Endothelial cell of umbilical vein (primary cell): ENCODE results near the gene CDK5R2.

Experiments
- JUN ChIP-seq: IDR thresholded peaks from 2 replicates; pipeline ENCODE4 v1.6.1; 2011; ENCODE audit warnings: borderline replicate concordance, low read depth; ENCODE audit not compliant: insufficient read length, insufficient read depth
- TF ChIP-seq, protein P1 (sequence below), 2 donors: IDR thresholded peaks; 1 replicate in 1 of 2; 2 replicates in 1 of 2; pipeline ENCODE4 v1.5.1; 2011; ENCODE audit warnings: low read length in 2 of 2, mild to moderate bottlenecking in 2 of 2, moderate library complexity in 2 of 2, control low read depth in 1 of 2, inconsistent platforms in 1 of 2, low read depth in 1 of 2; ENCODE audit not compliant: insufficient read depth in 1 of 2; ENCODE audit errors: extremely low read depth in 1 of 2

DNA sequence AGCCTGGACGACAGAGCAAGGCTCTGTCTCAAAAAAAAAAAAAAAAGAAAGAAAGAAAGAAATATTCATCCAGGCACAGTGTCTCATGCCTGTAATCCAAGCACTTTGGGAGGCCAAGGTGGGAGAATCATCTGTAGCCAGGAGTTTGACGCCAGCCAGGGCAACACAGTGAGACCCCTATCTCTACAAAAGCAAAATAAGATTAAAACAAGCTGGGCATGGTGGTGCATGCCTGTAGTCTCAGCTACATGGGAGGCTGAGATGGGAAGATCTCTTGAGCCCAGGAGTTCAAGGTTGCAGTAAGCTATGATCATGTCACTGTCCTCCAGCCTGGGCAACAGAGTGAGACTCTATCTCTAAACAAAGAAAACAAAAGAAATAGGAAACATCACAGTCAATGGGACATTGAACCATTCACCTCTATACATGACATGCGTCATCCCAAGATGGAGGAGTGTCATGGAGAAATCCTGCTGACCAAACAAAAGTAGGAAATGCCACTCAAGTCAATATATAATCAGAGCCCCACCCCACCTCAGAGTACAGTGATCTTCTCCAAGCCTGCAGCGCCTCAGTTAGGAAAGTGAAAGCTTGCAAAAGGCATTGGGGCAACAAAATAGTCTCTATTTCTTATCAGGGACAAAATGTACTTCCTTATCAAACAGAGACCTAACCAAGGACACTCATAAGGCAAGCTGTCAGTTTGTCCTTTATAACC, 15.8 kb downstream of the CDK5R2 start:
- TF ChIP-seq, protein P1, sequence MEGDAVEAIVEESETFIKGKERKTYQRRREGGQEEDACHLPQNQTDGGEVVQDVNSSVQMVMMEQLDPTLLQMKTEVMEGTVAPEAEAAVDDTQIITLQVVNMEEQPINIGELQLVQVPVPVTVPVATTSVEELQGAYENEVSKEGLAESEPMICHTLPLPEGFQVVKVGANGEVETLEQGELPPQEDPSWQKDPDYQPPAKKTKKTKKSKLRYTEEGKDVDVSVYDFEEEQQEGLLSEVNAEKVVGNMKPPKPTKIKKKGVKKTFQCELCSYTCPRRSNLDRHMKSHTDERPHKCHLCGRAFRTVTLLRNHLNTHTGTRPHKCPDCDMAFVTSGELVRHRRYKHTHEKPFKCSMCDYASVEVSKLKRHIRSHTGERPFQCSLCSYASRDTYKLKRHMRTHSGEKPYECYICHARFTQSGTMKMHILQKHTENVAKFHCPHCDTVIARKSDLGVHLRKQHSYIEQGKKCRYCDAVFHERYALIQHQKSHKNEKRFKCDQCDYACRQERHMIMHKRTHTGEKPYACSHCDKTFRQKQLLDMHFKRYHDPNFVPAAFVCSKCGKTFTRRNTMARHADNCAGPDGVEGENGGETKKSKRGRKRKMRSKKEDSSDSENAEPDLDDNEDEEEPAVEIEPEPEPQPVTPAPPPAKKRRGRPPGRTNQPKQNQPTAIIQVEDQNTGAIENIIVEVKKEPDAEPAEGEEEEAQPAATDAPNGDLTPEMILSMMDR (IDR thresholded peaks at IDR 0.05; ENCODE audit: extremely low read depth in 1 of 2, insufficient read depth in 1 of 2, low read depth in 1 of 2, low read length in 2 of 2): no peak
- TF ChIP-seq JUN: no peak
